DND-41 (cell line): ENCODE measurements around the gene RASSF8.

ENCODE experiments used
- ATAC-seq: fragments of 200-7000 bp; cut with Tn5 transposase; 3 replicates; pipeline ENCODE4 v1.9.1; 2021; ENCODE audit warnings: low read depth; ENCODE audit not compliant: insufficient read depth
- DNase-seq: peaks from one replicate; pipeline ENCODE4 v3.0.0-alpha.2; 2020
- H2AFZ ChIP-seq: 2 replicates; pipeline ENCODE4 v1.6.0; 2012; ENCODE audit warnings: low read depth, low read length
- H3K27ac ChIP-seq: 2 replicates; pipeline ENCODE4 v1.5.1; 2012; ENCODE audit warnings: low read length, inconsistent platforms
- H3K27me3 ChIP-seq: fragments of 200-600 bp; sonication (generic); 2 replicates; pipeline ENCODE4 v1.6.0; 2012; ENCODE audit warnings: low read length, mild to moderate bottlenecking, inconsistent platforms; ENCODE audit not compliant: insufficient read depth, poor library complexity
- H3K36me3 ChIP-seq: 2 replicates; pipeline ENCODE4 v1.5.1; 2012; ENCODE audit warnings: low read length, inconsistent platforms; ENCODE audit not compliant: insufficient read depth
- H3K4me1 ChIP-seq: 2 replicates; pipeline ENCODE4 v1.5.1; 2012; ENCODE audit warnings: mild to moderate bottlenecking, low read length; ENCODE audit not compliant: insufficient read depth
- H3K4me2 ChIP-seq: 2 replicates; pipeline ENCODE4 v1.6.0; 2012; ENCODE audit warnings: mild to moderate bottlenecking, moderate library complexity, low read length, inconsistent platforms; ENCODE audit not compliant: insufficient read depth
- H3K4me3 ChIP-seq, 2 experiments: fragments of 200-600 bp in 1 of 2; shearing (Covaris generic) in 1 of 2; 2 replicates each; pipeline ENCODE4 v1.5.1; 2012 to 2016; ENCODE audit warnings: inconsistent platforms in 2 of 2, low read length in 2 of 2, mild to moderate bottlenecking in 2 of 2, low read depth in 1 of 2, moderate library complexity in 1 of 2
- H3K79me2 ChIP-seq: 2 replicates; pipeline ENCODE4 v1.6.0; 2012; ENCODE audit warnings: low read length, inconsistent platforms; ENCODE audit not compliant: insufficient read depth
- H3K9ac ChIP-seq: 2 replicates; pipeline ENCODE4 v1.6.0; 2012; ENCODE audit warnings: low read depth, mild to moderate bottlenecking, inconsistent platforms, low read length, moderate library complexity
- H3K9me3 ChIP-seq: 2 replicates; pipeline ENCODE4 v1.5.1; 2012; ENCODE audit warnings: low read length, moderate library complexity, mild to moderate bottlenecking, inconsistent platforms; ENCODE audit not compliant: insufficient read depth, severe bottlenecking
- H4K20me1 ChIP-seq: 2 replicates; pipeline ENCODE4 v1.6.0; 2012; ENCODE audit warnings: low read length; ENCODE audit not compliant: insufficient read depth
- EZH2 ChIP-seq: IDR thresholded peaks from 3 replicates; pipeline ENCODE4 v1.6.1; 2012; ENCODE audit warnings: borderline replicate concordance, low read depth, mild to moderate bottlenecking, moderate library complexity, low read length, inconsistent platforms; ENCODE audit not compliant: severe bottlenecking
- TF ChIP-seq, protein P1 (sequence below): IDR thresholded peaks from 2 replicates; pipeline ENCODE4 v1.5.1; 2012; ENCODE audit warnings: borderline replicate concordance, low read length, moderate library complexity, mild to moderate bottlenecking; ENCODE audit not compliant: poor library complexity, severe bottlenecking; ENCODE audit errors: extremely low read depth

The RASSF8 gene

DNA sequence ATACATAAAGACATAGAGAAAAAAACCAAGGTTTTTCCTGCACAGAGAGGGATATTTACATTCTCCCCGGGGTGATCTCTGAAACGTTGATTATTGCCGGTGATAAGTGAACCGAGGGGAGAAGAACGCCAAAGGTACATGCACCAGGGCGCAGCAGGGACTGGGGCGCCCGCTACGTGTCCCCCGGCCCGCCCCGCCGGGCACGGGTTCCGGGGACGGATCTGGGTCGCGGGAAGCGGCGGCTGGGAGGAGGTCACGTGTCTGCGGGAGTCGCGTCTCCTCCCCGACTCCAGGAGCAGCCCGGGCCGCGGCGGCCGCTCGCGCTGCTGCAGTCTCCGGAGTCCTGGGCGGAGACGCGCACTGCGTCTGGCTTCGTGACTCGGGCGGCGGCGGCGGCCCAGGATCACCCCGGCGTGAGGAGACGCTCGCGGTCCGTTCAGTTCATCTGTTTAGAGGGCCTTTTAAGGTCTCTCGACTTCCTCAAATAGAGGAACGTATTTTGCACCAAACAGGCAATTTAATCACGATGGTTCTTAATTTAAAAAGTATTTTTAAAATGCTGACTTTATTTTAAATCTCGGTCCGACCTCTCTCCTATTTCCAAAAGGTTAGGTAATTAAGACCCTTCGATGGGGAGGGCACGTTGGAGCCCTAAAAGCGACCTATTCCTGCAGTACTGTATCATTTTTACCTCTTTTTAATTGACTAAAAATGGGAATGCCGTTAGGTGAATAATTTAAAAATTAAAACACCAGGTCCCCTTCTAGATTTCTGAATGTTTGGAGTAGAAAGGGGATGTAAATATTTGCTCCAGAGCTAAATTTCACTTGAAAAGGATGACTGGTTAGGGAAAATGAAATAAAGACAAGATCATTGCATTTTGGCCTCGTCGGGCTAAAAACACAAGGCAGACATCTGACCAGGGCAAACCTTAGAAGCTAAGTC, 168.1 kb downstream of the RASSF8 start:
- Histone ChIP-seq H3K79me2 (no peaks in the 10 kb centered on the region), H3K4me3 (peak overlapping the region; percentile 13 to 57; a peak in 3 of 4 replicates), H3K9ac (peak overlapping the region; percentile 14; the same call in 1 of the 2 replicates), H3K9me3 (no peaks in the 10 kb centered on the region), H3K36me3 (no peaks in the 10 kb centered on the region), H3K27me3 (peaks cover 97% of the 10 kb centered on the region), H3K4me1 (peaks cover 34% of the 10 kb centered on the region), H3K27ac (no peak overlapping the region), H4K20me1 (peaks cover 5% of the 10 kb centered on the region; the same call in 1 of the 2 replicates), H3K4me2 (peak overlapping the region; percentile 84), H2AFZ (peak overlapping the region; percentile 44)
- ATAC-seq = peak; percentile 80
- TF ChIP-seq, protein P1, sequence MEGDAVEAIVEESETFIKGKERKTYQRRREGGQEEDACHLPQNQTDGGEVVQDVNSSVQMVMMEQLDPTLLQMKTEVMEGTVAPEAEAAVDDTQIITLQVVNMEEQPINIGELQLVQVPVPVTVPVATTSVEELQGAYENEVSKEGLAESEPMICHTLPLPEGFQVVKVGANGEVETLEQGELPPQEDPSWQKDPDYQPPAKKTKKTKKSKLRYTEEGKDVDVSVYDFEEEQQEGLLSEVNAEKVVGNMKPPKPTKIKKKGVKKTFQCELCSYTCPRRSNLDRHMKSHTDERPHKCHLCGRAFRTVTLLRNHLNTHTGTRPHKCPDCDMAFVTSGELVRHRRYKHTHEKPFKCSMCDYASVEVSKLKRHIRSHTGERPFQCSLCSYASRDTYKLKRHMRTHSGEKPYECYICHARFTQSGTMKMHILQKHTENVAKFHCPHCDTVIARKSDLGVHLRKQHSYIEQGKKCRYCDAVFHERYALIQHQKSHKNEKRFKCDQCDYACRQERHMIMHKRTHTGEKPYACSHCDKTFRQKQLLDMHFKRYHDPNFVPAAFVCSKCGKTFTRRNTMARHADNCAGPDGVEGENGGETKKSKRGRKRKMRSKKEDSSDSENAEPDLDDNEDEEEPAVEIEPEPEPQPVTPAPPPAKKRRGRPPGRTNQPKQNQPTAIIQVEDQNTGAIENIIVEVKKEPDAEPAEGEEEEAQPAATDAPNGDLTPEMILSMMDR = no peak
- peak; percentile 87 for TF ChIP-seq EZH2
- DNase-seq = peak; percentile 60

DNA sequence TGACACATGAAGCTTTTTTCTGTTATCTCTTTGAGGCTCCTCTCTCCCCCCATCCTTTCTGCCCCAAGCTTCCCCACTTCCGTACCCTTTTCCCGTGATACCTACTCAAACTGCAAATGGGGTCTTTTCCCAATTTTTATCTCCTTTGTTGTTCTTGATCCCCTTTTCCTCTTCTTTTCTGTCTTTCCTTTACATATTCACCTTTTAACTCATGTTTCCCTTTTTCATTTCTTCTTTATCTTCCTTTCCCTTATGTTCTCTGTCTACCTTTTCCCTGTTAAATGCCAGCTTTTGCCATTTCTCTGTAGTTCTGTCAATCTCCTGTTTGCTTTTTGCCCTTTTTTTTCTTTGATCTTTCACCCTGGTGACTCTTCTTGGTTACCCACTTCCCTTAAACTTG, 168.9 kb downstream of the RASSF8 start:
- ATAC-seq = no peak

DNA sequence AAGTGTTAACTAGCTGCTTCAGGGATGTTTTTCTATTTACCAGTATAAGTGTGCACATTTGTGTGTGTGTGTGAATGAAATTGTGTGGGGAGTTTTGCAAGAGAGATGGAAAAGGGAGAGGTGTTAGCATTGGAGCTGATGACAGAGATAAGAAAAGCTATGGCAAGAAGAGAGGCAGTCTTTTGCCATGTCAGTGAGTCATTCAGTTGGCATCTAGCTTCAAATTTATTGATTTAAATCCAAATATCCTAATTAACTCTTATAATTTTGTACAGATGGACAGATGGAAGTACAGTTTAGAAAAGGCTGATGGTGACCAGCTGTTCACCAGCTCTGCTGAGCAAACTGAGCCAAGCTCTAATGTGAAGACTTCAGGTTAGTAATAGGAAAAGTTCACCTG, 169.7 kb downstream of the RASSF8 start:
- ATAC-seq = no peak
- Histone ChIP-seq H3K27me3 (peaks cover 88% of the 10 kb centered on the region), H3K9me3 (no peaks in the 10 kb centered on the region)

More for the DNA sequence above, 168.9 kb downstream of the RASSF8 start:
- Histone ChIP-seq H3K36me3 (no peaks in the 10 kb centered on the region), H3K4me3 (no peak overlapping the region), H3K79me2 (no peaks in the 10 kb centered on the region), H3K27ac (no peak overlapping the region), H3K9me3 (no peaks in the 10 kb centered on the region), H2AFZ (no peak overlapping the region), H3K27me3 (peaks cover 90% of the 10 kb centered on the region), H3K9ac (no peak overlapping the region), H4K20me1 (peaks cover 5% of the 10 kb centered on the region; the same call in 1 of the 2 replicates), H3K4me2 (peak overlapping the region; percentile 84; the same call in 1 of the 2 replicates), H3K4me1 (peaks cover 29% of the 10 kb centered on the region)
- no peak for DNase-seq
- no peak for TF ChIP-seq EZH2
- TF ChIP-seq, protein P1 = no peak

More for the DNA sequence above, 169.7 kb downstream of the RASSF8 start:
- Histone ChIP-seq H3K9ac (no peak overlapping the region), H3K4me1 (peaks cover 23% of the 10 kb centered on the region), H3K4me3 (no peak overlapping the region), H3K79me2 (no peaks in the 10 kb centered on the region), H3K36me3 (no peaks in the 10 kb centered on the region), H2AFZ (no peak overlapping the region), H4K20me1 (no peaks in the 10 kb centered on the region), H3K4me2 (no peak overlapping the region), H3K27ac (no peak overlapping the region)
- TF ChIP-seq, protein P1 = no peak
- TF ChIP-seq EZH2 = no peak
- DNase-seq = no peak
